ENCODE measurements around the gene COG2. TPM values are rescaled to one million over a fixed set of nuclear protein-coding genes. Genes with fewer than 3 reads are reported as not detected.
A peak's percentile ranks its signal among the peaks of the same experiment; 100 is the strongest.

Gene COG2
- total and polyA plus RNA-seq, 2 of the 13 experiments (the other 11 are each of a cell fraction or from before 2014, with no cell fraction given) = 16.8 to 36.3 TPM

- TF ChIP-seq DPF2 (CRISPR knock-in tag; IDR thresholded peaks at IDR 0.05; ENCODE audit: borderline replicate concordance, low read depth) (peak; percentile 84; the same call in 1 of the 2 replicates), RFXAP (CRISPR knock-in tag; IDR thresholded peaks at IDR 0.05; ENCODE audit: borderline replicate concordance) (peak; percentile 51; the same call in 1 of the 2 replicates), GTF2F1 (IDR thresholded peaks at IDR 0.05; ENCODE audit: low read length) (no peak), NFKB2 (CRISPR knock-in tag; IDR thresholded peaks at IDR 0.05; ENCODE audit: borderline replicate concordance) (peak; percentile 87; the same call in 1 of the 2 replicates), TERF1 (CRISPR knock-in tag; IDR thresholded peaks at IDR 0.05) (0 out of 2 replicates have a peak, but pooled peaks have one; percentile 83), ISL2 (CRISPR knock-in tag; IDR thresholded peaks at IDR 0.05) (peak; percentile 68; the same call in 1 of the 2 replicates), ZNF333 (CRISPR knock-in tag; IDR thresholded peaks at IDR 0.05; ENCODE audit: borderline replicate concordance) (no peak; the same call in 1 of the 2 replicates), CEBPG (CRISPR knock-in tag; IDR thresholded peaks at IDR 0.05) (peak; percentile 99), ZMYM2 (CRISPR knock-in tag; IDR thresholded peaks at IDR 0.05) (peak; percentile 75), ZNF205 (CRISPR knock-in tag; IDR thresholded peaks at IDR 0.05) (0 out of 2 replicates have a peak, but pooled peaks have one; percentile 70), SIX4 (CRISPR knock-in tag; IDR thresholded peaks at IDR 0.05) (peak; percentile 75), KLF13 (CRISPR knock-in tag; IDR thresholded peaks at IDR 0.05) (no peak), TFDP2 (CRISPR knock-in tag; IDR thresholded peaks at IDR 0.05) (peak; percentile 65; the same call in 1 of the 2 replicates), KIAA2018 (CRISPR knock-in tag; IDR thresholded peaks at IDR 0.05; ENCODE audit: borderline replicate concordance) (no peak), ZNF180 (CRISPR knock-in tag; IDR thresholded peaks at IDR 0.05; ENCODE audit: borderline replicate concordance, low read depth) (no peak), ISX (CRISPR knock-in tag; conservative IDR thresholded peaks at IDR 0.05) (no peak)
These were observed 66.6 kb downstream of the COG2 start (continued) for GRCh38 chr1:230708631-230709580.
